Measurements from ENCODE around the gene DEXI.

Gene DEXI

DNA sequence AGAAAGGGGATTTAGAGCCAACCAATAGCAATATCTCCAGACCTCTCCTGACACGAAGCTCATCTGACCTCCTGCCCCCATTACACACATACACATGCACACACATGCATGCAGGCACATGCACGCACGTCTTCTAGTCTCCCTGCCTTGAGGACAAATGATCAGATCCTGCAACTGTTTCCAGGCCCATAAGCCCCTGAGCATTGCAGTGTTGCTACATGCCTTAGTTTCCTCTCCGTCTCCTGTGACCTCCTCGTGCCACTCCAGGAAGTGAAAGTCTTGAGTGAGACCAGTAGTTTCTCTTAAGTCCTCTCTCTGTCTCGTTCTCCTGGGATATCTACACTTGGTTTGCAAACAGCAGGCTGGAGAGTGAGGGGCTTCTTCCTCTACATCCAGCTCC, 57.0 kb downstream of the DEXI start:
- DNase-seq: no peak

- DNase-seq: no peak
These were observed 59.3 kb downstream of the DEXI start for GRCh38 chr16:10883004-10883403.

DNA sequence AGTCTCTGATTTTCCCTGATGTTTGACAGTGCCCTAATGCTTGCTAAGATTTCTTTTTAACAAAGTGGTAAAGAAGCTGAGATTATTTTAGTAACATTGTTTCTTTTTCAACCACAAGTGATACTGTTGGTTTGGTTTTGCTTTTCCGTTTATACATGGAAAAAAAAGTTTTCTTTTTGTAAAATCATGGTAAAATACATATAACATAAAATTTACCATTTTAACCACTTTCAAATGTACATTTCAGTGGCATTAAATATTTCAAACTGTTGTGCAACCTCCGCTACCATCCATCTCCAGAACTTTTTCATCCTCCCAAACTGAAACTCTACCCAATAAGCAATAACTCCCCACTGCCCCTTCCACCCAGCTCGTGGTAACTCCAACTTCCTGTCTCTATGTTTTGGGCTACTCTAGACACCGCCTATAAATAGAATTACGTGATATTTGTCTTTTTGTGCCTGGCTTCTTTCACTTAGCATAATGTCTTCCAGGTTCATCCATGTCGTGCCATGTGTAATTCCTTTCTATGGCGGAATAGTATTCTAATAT, 60.7 kb downstream of the DEXI start:
- DNase-seq: no peak

DNA sequence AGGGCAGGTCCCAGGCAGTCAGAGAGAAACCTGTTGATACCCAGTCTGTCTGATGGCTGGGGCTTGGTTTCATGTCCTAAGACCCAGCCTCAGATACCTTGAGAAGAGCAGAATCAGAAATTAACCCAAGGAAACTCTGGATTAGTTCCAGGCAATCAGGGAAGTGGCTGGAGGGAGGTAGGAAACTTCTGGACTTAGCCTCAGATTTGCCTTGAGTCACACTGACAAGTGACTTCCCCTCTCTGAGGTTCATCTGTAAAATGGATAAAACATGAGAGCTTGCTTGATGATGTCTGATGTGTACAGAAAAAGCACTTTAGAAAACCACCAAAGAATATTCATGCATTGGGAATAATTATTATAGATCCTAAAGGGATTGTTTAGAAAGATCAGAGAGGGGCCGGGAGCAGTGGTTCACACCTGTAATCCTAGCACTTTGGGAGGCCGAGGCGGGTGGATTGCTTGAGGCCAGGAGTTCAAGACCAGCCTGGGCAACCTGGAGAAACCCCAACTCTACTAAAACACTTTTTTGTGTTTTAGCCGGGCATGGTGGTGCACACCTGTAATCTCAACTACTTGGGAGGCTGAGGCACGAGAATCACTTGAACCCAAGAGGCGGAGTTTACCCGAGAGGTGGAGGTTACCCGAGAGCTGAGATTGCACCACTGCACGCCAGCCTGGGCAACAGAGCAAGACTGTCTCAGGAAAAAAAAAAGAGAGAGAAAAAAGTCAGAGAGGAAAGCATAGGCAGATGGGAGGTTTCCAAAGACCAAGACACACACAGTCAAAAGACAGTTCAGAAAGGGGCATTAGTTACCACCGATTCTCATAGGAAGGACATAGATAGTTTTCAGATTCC, 61.4 kb downstream of the DEXI start:
- DNase-seq: no peak

DNA sequence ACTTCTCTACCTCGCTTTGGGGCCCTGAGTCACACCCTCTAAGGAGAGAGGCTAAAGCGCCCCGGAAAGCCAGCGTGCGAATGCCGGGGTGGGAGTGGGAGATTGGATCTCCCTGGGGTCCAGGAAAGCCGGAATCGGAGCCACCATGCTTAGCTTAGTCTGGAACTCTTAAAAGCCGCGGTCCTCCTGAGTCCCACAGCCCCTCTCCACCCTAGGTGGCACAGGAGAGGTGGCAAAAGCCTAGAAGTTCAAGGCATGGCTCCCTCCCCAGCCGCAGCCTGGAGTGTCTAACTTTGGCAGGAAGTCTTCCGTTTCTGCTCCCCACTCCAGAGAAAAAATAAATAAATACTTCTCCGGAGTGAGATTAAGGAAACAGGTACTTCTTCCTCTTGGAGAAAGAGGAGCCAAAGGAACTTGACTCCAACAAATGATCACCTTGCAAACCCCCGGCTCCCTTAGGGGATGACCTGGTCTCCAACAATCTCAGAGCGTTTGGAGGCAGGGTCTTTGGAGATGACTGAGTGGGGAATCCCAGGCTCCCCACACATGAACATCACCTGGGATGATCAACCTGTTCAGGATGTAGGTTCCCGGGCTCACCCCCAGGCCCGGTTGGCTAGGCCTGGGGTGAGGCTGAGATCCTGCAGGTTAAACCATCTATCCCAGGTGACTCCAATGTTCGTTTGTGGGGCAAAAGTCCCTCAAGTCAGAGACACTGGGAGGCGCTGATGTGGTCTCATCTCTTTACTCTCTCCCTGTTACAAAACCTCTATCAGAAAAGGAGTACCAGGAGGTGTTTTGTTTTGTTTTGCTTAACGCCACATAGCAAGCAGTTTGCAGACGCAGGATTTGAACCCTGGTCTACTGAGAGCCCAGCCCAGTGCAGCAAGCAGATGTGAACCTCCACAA, 62.3 kb downstream of the DEXI start:
- DNase-seq: no peak
